B cell (primary cell): Measurements from ENCODE around the gene CDKAL1. TPM values are rescaled to one million over a fixed set of nuclear protein-coding genes. Genes with fewer than 3 reads are reported as not detected.

ENCODE experiments used
- ATAC-seq: fragments of 200-7000 bp; cut with Tn5 transposase; one replicate; pipeline ENCODE4 v1.10.0; 2021; ENCODE audit warnings: low read depth, mild to moderate bottlenecking, moderate number of reproducible peaks, moderate library complexity
- CTCF ChIA-PET: fragments of 350-600 bp; sonication (Branson Sonifier 250); formaldehyde crosslinking; loops from one replicate; lab custom pipeline; 2021; ENCODE audit warnings: antibody characterized with exemption, inconsistent platforms; lab: Charles Lee
- POLR2A ChIA-PET: fragments of 350-600 bp; sonication (Branson Sonifier 250); formaldehyde crosslinking; loops from one replicate; lab custom pipeline; 2021; ENCODE audit warnings: antibody characterized with exemption; lab: Charles Lee
- DNase-seq: peaks from one replicate; pipeline ENCODE4 v3.0.0; 2013
- H2AFZ ChIP-seq: 2 replicates; pipeline ENCODE4 v1.6.1; 2012; ENCODE audit warnings: mild to moderate bottlenecking, low read depth, low read length; ENCODE audit not compliant: insufficient read depth, poor library complexity, severe bottlenecking
- H3K27ac ChIP-seq, 2 donors: 1 replicate in 1 of 2; 2 replicates in 1 of 2; pipeline ENCODE4 v1.5.1; 2012 to 2013; ENCODE audit warnings: low read length in 2 of 2, mild to moderate bottlenecking in 2 of 2, moderate library complexity in 1 of 2
- H3K27me3 ChIP-seq, 4 experiments: fragments of 200-600 bp in 1 of 4; sonication (generic) in 1 of 4; replicated peaks in 1 of 4; 1 replicate in 2 of 4; 2 replicates in 2 of 4; pipeline versions ENCODE4 v1.6.1 to v1.7.0; 2013 to 2016; ENCODE audit warnings: low read length in 3 of 4, mild to moderate bottlenecking in 2 of 4, mixed read lengths in 1 of 4, moderate library complexity in 1 of 4; ENCODE audit not compliant: insufficient read depth in 4 of 4, control insufficient read depth in 3 of 4; ENCODE audit errors: control extremely low read depth in 1 of 4
- H3K36me3 ChIP-seq, 2 experiments: replicated peaks in 1 of 2; 1 replicate in 1 of 2; 2 replicates in 1 of 2; pipeline versions ENCODE4 v1.6.1 to v1.7.1; 2013; ENCODE audit warnings: low read length in 1 of 2; ENCODE audit not compliant: insufficient read depth in 2 of 2, control insufficient read depth in 1 of 2; ENCODE audit errors: control extremely low read depth in 1 of 2, extremely low read depth in 1 of 2
- H3K4me1 ChIP-seq, 2 donors: fragments of 200-600 bp in 1 of 2; sonication (generic) in 1 of 2; 1 replicate in 1 of 2; 2 replicates in 1 of 2; pipeline versions ENCODE4 v1.5.1 to v1.6.1; 2013 to 2017; ENCODE audit warnings: low read length in 2 of 2; ENCODE audit not compliant: control insufficient read depth in 2 of 2, insufficient read depth in 2 of 2
- H3K4me2 ChIP-seq: replicated peaks from 2 replicates; pipeline ENCODE3; 2012; ENCODE audit warnings: mild to moderate bottlenecking, low read depth, low read length; ENCODE audit not compliant: poor library complexity, severe bottlenecking
- H3K4me3 ChIP-seq, 5 experiments: fragments of 200-600 bp in 1 of 5; sonication (generic) in 1 of 5; 1 replicate in 3 of 5; 2 replicates in 2 of 5; pipeline versions ENCODE4 v1.5.1 to v1.7.0; 2011 to 2016; ENCODE audit warnings: low read length in 4 of 5, mild to moderate bottlenecking in 4 of 5, low read depth in 2 of 5, control low read depth in 1 of 5, moderate library complexity in 1 of 5; ENCODE audit not compliant: insufficient read depth in 1 of 5; ENCODE audit errors: control extremely low read depth in 1 of 5, extremely low read depth in 1 of 5
- H3K79me2 ChIP-seq: fragments of 200-600 bp; sonication (generic); one replicate; pipeline ENCODE4 v1.6.0; 2016; ENCODE audit warnings: low read length; ENCODE audit not compliant: control insufficient read depth, insufficient read depth
- H3K9ac ChIP-seq: fragments of 200-600 bp; sonication (generic); 2 replicates; pipeline ENCODE4 v1.6.1; 2017; ENCODE audit warnings: mild to moderate bottlenecking, low read length, moderate library complexity
- H3K9me3 ChIP-seq, 3 donors: one replicate each; pipeline versions ENCODE4 v1.6.1 to v1.7.1; 2013; ENCODE audit warnings: low read length in 2 of 3; ENCODE audit not compliant: control insufficient read depth in 2 of 3, insufficient read depth in 1 of 3; ENCODE audit errors: control extremely low read depth in 1 of 3
- H4K20me1 ChIP-seq: 2 replicates; pipeline ENCODE4 v1.6.0; 2012; ENCODE audit warnings: mild to moderate bottlenecking, low read length; ENCODE audit not compliant: insufficient read depth, control insufficient read depth, poor library complexity, severe bottlenecking
- H3K27ac Mint-ChIP-seq: one replicate; pipeline ENCODE4 v1.8.0; 2021; ENCODE audit warnings: mixed read lengths
- H3K27me3 Mint-ChIP-seq: one replicate; pipeline ENCODE4 v1.8.0; 2021; ENCODE audit warnings: mixed read lengths
- H3K4me1 Mint-ChIP-seq: one replicate; pipeline ENCODE4 v1.8.0; 2021; ENCODE audit warnings: mixed read lengths
- H3K4me3 Mint-ChIP-seq: one replicate; pipeline ENCODE4 v1.8.0; 2021; ENCODE audit warnings: mixed read lengths
- H3K9me3 Mint-ChIP-seq: one replicate; pipeline ENCODE4 v1.8.0; 2022; ENCODE audit warnings: mixed read lengths; ENCODE audit not compliant: insufficient read depth
- CTCF ChIP-seq: fragments of 200-600 bp; IDR thresholded peaks from one replicate; pipeline ENCODE4 v1.8.0; 2022; ENCODE audit warnings: antibody characterized with exemption, mild to moderate bottlenecking
- EZH2 ChIP-seq: IDR thresholded peaks from 2 replicates; pipeline ENCODE4 v1.6.1; 2012; ENCODE audit warnings: borderline replicate concordance, low read depth, mild to moderate bottlenecking, moderate library complexity, low read length; ENCODE audit not compliant: insufficient read depth, poor library complexity, severe bottlenecking
- WGBS: methylation state at CpG from one replicate; pipeline ENCODE4 v1.1.5; 2013; ENCODE audit warnings: missing lambda C conversion rate; ENCODE audit not compliant: insufficient coverage; 5-methylcytosine and 5-hydroxymethylcytosine counted together
- intact Hi-C: fragments of 100-400 bp; cut with micrococcal nuclease; formaldehyde crosslinking; loops from one replicate; pipeline ENCODE4 v1.10.0; 2022
- polyA plus RNA-seq: library from polyadenylated mRNA; depleted of rRNA; stranded (reverse); fragments of >200 nt; gene quantifications from 2 replicates; pipeline ENCODE4 v1.2.3, GENCODE V29; 2012
- total RNA-seq, 2 donors: library from RNA; stranded (reverse); fragments of 120-200 nt in 1 of 2; gene quantifications; 1 replicate in 1 of 2; 2 replicates in 1 of 2; pipeline versions ENCODE4 v1.2.3 to v1.2.4, GENCODE V29; 2013 to 2022

Gene CDKAL1
- total and polyA plus RNA-seq, 2 donors (not counting 1 experiment from before 2014, with no cell fraction given): 6.1 to 33.3 TPM

GRCh38 chr6:20907486-20908071 lies 373.3 kb downstream of the CDKAL1 start:
- intact Hi-C loops: no loop called here
- H3K27me3 Mint-ChIP-seq: no peaks in the 10 kb centered on the region
- H3K79me2 ChIP-seq: no peaks in the 10 kb centered on the region

GRCh38 chr6:20909621-20910020 lies 375.4 kb downstream of the CDKAL1 start:
- CTCF ChIA-PET: no interaction called here
- no peaks in the 10 kb centered on the region for H3K36me3 ChIP-seq
- ATAC-seq: no peak

More at GRCh38 chr6:20907486-20908071, 373.3 kb downstream of the CDKAL1 start:
- Histone ChIP-seq H3K4me3 (no peak overlapping the region), H3K4me1 (no peaks in the 10 kb centered on the region), H3K9me3 (peaks cover 0 to 12% (median 4%) of the 10 kb centered on the region in 3 donors), H2AFZ (no peak overlapping the region), H4K20me1 (no peaks in the 10 kb centered on the region), H3K36me3 (no peaks in the 10 kb centered on the region), H3K27ac (no peak overlapping the region), H3K4me2 (no peak overlapping the region), H3K9ac (no peak overlapping the region), H3K27me3 (no peaks in the 10 kb centered on the region)
- ATAC-seq: no peak
- H3K27ac Mint-ChIP-seq: no peak overlapping the region
- no peak for DNase-seq
- H3K4me1 Mint-ChIP-seq: no peaks in the 10 kb centered on the region
- H3K9me3 Mint-ChIP-seq: peaks cover 5% of the 10 kb centered on the region
- H3K4me3 Mint-ChIP-seq: no peak overlapping the region
- ChIA-PET CTCF (no interaction called here), POLR2A (no interaction called here)
- no peak for TF ChIP-seq EZH2
- no peak for TF ChIP-seq CTCF
- 87% methylated on average over 6 of the region's 7 CpGs for whole genome bisulfite sequencing

More at GRCh38 chr6:20909621-20910020, 375.4 kb downstream of the CDKAL1 start:
- no peak for DNase-seq
- no peak overlapping the region for H3K27ac ChIP-seq
- Mint-ChIP-seq H3K27ac (no peak overlapping the region), H3K27me3 (no peaks in the 10 kb centered on the region), H3K4me1 (no peaks in the 10 kb centered on the region), H3K9me3 (no peaks in the 10 kb centered on the region), H3K4me3 (no peak overlapping the region)
- no peak for TF ChIP-seq CTCF
- TF ChIP-seq EZH2: no peak
- intact Hi-C loops: no loop called here
- POLR2A ChIA-PET: no interaction called here
- no peak overlapping the region for H2AFZ ChIP-seq
- no peaks in the 10 kb centered on the region for H3K4me1 ChIP-seq
- no peak overlapping the region for H3K4me3 ChIP-seq
- no peak overlapping the region for H3K4me2 ChIP-seq
- WGBS: no CpG with 5 or more reads among the region's 2 CpGs
- no peak overlapping the region for H3K9ac ChIP-seq
- H3K79me2 ChIP-seq: no peaks in the 10 kb centered on the region
- peaks cover 0 to 14% (median 4%) of the 10 kb centered on the region in 3 donors for H3K9me3 ChIP-seq
- no peaks in the 10 kb centered on the region for H3K27me3 ChIP-seq
- no peaks in the 10 kb centered on the region for H4K20me1 ChIP-seq
